Measurements from ENCODE around the gene TMEM175.
"Not testable (repeated sequence)": the region's sequence is repeated elsewhere in the genome, so short reads cannot be mapped to it uniquely, and the experiment has no call there.

Gene TMEM175

GRCh38 chr4:918591-918990 is 13.7 kb upstream of the TMEM175 start:
- not testable (repeated sequence) for DNase-seq

GRCh38 chr4:919004-919680 is 13.1 kb upstream of the TMEM175 start:
- DNase-seq: not testable (repeated sequence)

- peak; percentile 31 for DNase-seq
Observed at GRCh38 chr4:921830-922331, 10.4 kb upstream of the TMEM175 start.

- DNase-seq: peak; percentile 46
Observed at GRCh38 chr4:924107-925096, 7.9 kb upstream of the TMEM175 start.

GRCh38 chr4:925171-925570 is 7.1 kb upstream of the TMEM175 start:
- DNase-seq: no peak

GRCh38 chr4:925771-926500 is 6.3 kb upstream of the TMEM175 start:
- DNase-seq: no peak

- DNase-seq: no peak
Observed at GRCh38 chr4:926538-926937, 5.7 kb upstream of the TMEM175 start.

- not testable (repeated sequence) for DNase-seq
Observed at GRCh38 chr4:927566-927965, 4.7 kb upstream of the TMEM175 start.

- no peak for DNase-seq
Observed at GRCh38 chr4:929096-929765, 3.0 kb upstream of the TMEM175 start.

- no peak for DNase-seq
Observed at GRCh38 chr4:930028-930551, 2.2 kb upstream of the TMEM175 start.

- DNase-seq: no peak
Observed at GRCh38 chr4:930827-931193, 1.4 kb upstream of the TMEM175 start.

- DNase-seq: peak; percentile 23
Observed at GRCh38 chr4:931194-931959, 883 bp upstream of the TMEM175 start.

GRCh38 chr4:932713-933070 is 432 bp downstream of the TMEM175 start:
- DNase-seq: no peak

- DNase-seq: not testable (repeated sequence)
Observed at GRCh38 chr4:939508-939907, 7.2 kb downstream of the TMEM175 start.

GRCh38 chr4:945274-946102 is 13.2 kb downstream of the TMEM175 start:
- DNase-seq: no peak

GRCh38 chr4:946103-946450 is 13.8 kb downstream of the TMEM175 start:
- no peak for DNase-seq

GRCh38 chr4:946517-947471 is 14.5 kb downstream of the TMEM175 start:
- DNase-seq: no peak

GRCh38 chr4:947491-947971 is 15.3 kb downstream of the TMEM175 start:
- DNase-seq: no peak
